Ishikawa (cell line): Measurements from ENCODE around the gene DDAH1.
A peak's percentile ranks its signal among the peaks of the same experiment; 100 is the strongest.

Experiments
- CEBPB ChIP-seq: IDR thresholded peaks from 2 replicates; pipeline ENCODE4 v1.6.1; 2012
- CREB1 ChIP-seq: IDR thresholded peaks from 2 replicates; pipeline ENCODE4 v1.6.1; 2012; ENCODE audit warnings: low read depth
- EGR1 ChIP-seq: IDR thresholded peaks from 2 replicates; pipeline ENCODE4 v1.6.1; 2012
- EP300 ChIP-seq: IDR thresholded peaks from 2 replicates; pipeline ENCODE4 v1.6.1; 2012; ENCODE audit warnings: borderline replicate concordance
- FOXM1 ChIP-seq: IDR thresholded peaks from 2 replicates; pipeline ENCODE4 v1.6.1; 2012; ENCODE audit warnings: low read depth, borderline replicate concordance
- NFIC ChIP-seq: IDR thresholded peaks from 2 replicates; pipeline ENCODE4 v1.6.1; 2012
- RAD21 ChIP-seq: IDR thresholded peaks from 2 replicates; pipeline ENCODE4 v1.6.1; 2012; ENCODE audit warnings: low read depth
- TAF1 ChIP-seq: IDR thresholded peaks from 2 replicates; pipeline ENCODE4 v1.6.1; 2012; ENCODE audit warnings: low read depth, mild to moderate bottlenecking
- TCF12 ChIP-seq: IDR thresholded peaks from 2 replicates; pipeline ENCODE4 v1.6.1; 2012; ENCODE audit warnings: low read depth
- TEAD4 ChIP-seq: IDR thresholded peaks from 2 replicates; pipeline ENCODE4 v1.6.1; 2012
- USF1 ChIP-seq: IDR thresholded peaks from 2 replicates; pipeline ENCODE4 v1.6.1; 2012
- YY1 ChIP-seq: IDR thresholded peaks from 2 replicates; pipeline ENCODE4 v1.6.1; 2012; ENCODE audit warnings: low read depth
- ZBTB7A ChIP-seq: IDR thresholded peaks from 2 replicates; pipeline ENCODE4 v1.6.1; 2012; ENCODE audit warnings: low read depth
- TF ChIP-seq, protein P1 (sequence below): IDR thresholded peaks from 2 replicates; pipeline ENCODE4 v1.6.1; 2012
- TF ChIP-seq, protein P2 (sequence below): IDR thresholded peaks from 2 replicates; pipeline ENCODE4 v1.6.1; 2012; ENCODE audit warnings: low read depth, mild to moderate bottlenecking

Gene DDAH1

GRCh38 chr1:85460555-85461088 lies 4.3 kb downstream of the DDAH1 start:
- TF ChIP-seq EGR1 (peak; percentile 92), TEAD4 (peak; percentile 37; the same call in 1 of the 2 replicates), NFIC (peak; percentile 78), EP300 (peak; percentile 31; the same call in 1 of the 2 replicates), TCF12 (peak; percentile 49), TAF1 (no peak)
- TF ChIP-seq, protein P1, sequence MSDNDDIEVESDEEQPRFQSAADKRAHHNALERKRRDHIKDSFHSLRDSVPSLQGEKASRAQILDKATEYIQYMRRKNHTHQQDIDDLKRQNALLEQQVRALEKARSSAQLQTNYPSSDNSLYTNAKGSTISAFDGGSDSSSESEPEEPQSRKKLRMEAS: no peak; the same call in 1 of the 2 replicates
- TF ChIP-seq, protein P2, sequence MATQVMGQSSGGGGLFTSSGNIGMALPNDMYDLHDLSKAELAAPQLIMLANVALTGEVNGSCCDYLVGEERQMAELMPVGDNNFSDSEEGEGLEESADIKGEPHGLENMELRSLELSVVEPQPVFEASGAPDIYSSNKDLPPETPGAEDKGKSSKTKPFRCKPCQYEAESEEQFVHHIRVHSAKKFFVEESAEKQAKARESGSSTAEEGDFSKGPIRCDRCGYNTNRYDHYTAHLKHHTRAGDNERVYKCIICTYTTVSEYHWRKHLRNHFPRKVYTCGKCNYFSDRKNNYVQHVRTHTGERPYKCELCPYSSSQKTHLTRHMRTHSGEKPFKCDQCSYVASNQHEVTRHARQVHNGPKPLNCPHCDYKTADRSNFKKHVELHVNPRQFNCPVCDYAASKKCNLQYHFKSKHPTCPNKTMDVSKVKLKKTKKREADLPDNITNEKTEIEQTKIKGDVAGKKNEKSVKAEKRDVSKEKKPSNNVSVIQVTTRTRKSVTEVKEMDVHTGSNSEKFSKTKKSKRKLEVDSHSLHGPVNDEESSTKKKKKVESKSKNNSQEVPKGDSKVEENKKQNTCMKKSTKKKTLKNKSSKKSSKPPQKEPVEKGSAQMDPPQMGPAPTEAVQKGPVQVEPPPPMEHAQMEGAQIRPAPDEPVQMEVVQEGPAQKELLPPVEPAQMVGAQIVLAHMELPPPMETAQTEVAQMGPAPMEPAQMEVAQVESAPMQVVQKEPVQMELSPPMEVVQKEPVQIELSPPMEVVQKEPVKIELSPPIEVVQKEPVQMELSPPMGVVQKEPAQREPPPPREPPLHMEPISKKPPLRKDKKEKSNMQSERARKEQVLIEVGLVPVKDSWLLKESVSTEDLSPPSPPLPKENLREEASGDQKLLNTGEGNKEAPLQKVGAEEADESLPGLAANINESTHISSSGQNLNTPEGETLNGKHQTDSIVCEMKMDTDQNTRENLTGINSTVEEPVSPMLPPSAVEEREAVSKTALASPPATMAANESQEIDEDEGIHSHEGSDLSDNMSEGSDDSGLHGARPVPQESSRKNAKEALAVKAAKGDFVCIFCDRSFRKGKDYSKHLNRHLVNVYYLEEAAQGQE: 0 out of 2 replicates have a peak, but pooled peaks have one; percentile 22

DNA sequence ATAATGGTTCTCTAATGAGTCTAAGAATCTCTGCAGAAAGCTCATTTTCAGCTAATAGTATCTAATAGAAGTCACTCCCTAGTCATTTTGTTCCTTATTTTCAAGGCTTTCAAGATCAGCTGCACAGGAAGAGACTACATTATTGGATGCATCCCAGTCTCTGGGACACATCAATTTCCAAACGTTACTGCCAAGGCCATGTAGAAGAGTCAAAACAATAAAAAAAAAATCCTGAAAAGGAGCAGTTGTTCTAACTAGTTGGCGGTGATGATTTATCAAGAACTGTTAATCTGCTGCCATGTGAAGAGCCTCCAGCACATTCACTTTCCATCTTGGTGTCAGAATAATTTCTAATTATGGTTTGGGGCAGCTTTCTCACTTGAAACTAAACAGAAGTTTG lies 5.7 kb downstream of the DDAH1 start:
- no peak for TF ChIP-seq TCF12
- TF ChIP-seq USF1: no peak
- TF ChIP-seq, protein P2: no peak
- no peak for TF ChIP-seq NFIC
- TF ChIP-seq, protein P1: no peak
- TF ChIP-seq RAD21: no peak
- no peak for TF ChIP-seq ZBTB7A

DNA sequence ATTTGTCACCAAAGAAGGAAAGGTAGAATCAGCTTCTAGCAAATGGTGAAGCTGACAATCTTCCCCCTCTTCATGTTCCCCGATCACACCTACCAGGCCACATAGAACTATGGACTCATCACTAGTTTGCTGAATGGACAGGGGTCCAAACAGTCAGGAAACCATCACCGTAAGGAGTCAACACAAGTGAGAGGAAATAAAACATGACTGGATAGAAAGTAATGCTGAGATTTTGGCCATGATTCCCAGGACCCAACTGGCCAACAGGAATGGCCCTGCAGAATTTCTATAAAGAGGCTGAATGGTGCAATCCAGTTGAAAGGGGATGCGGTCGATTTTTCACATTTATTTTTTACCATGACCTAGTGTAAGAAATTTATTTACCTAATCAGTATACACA lies 10.7 kb downstream of the DDAH1 start:
- TF ChIP-seq, protein P1: no peak
- no peak for TF ChIP-seq EP300

DNA sequence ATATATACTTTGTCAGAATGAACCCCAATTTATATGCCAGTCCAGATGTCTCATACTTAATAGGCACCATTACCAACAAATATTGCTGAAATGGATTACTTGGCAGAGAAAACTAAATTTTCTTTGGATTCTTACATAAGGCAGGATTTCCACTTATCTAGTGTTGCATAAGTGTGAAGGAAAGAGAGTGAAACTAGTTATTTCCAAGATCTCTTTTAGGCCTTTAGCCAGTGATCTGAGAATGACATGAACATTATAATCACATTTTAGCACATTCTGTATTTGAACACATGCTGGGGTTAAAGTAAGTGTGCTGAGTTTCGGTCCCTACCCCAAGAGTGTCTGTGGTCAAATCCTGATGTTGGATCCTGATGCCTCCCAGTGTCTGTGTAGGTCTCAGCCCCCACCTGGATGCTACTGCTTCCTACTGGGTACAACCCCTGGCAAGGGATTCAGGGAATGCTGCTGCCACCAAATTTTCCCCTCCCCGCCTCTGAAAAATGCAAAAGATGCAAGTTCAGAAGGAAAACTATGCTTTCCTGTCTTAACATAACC lies 11.2 kb downstream of the DDAH1 start:
- no peak for TF ChIP-seq RAD21
- TF ChIP-seq, protein P1: no peak
- TF ChIP-seq EP300: no peak
- TF ChIP-seq CEBPB: no peak
- TF ChIP-seq, protein P2: no peak
- no peak for TF ChIP-seq USF1
- TF ChIP-seq EGR1: no peak
- no peak for TF ChIP-seq TEAD4
- no peak for TF ChIP-seq NFIC
- TF ChIP-seq CREB1: no peak
- no peak for TF ChIP-seq FOXM1
- no peak for TF ChIP-seq ZBTB7A
- no peak for TF ChIP-seq TCF12
- no peak for TF ChIP-seq TAF1
- no peak for TF ChIP-seq YY1
